Motor neuron (in vitro differentiated cells): ENCODE measurements around the gene CHRNA1. TPM values are rescaled to one million over a fixed set of nuclear protein-coding genes. Genes with fewer than 3 reads are reported as not detected.
A peak's percentile ranks its signal among the peaks of the same experiment; 100 is the strongest.

Source experiments
- ATAC-seq, 8 experiments: fragments of 200-7000 bp; cut with Tn5 transposase; replicated peaks in 6 of 8; 2 replicates each; pipeline ENCODE4 v1.8.0; 2021; ENCODE audit warnings: mild to moderate bottlenecking in 8 of 8, moderate library complexity in 8 of 8
- H3K27ac ChIP-seq, 2 donors: fragments of 250-450 bp; sonication (Bioruptor Pico); 2 replicates each; pipeline ENCODE4 v1.9.0; 2021; ENCODE audit warnings: antibody characterized with exemption in 2 of 2, mild to moderate bottlenecking in 2 of 2, moderate library complexity in 1 of 2
- H3K4me1 ChIP-seq, 2 donors: fragments of 250-450 bp; sonication (Bioruptor Pico); replicated peaks in 1 of 2; 2 replicates each; pipeline ENCODE4 v1.6.1; 2021; ENCODE audit warnings: antibody characterized with exemption in 2 of 2, mild to moderate bottlenecking in 2 of 2, moderate library complexity in 1 of 2
- H3K4me3 ChIP-seq, 5 donors: fragments of 250-450 bp; sonication (Bioruptor Pico); 2 replicates each; pipeline ENCODE4 v1.9.0; 2021; ENCODE audit warnings: antibody characterized with exemption in 5 of 5, mild to moderate bottlenecking in 5 of 5, moderate library complexity in 4 of 5
- WGBS, 10 experiments: fragments of 450-650 bp; shearing (Covaris generic); methylation state at CpG; one replicate each; pipeline ENCODE4 v1.0.0; 2022; 5-methylcytosine and 5-hydroxymethylcytosine counted together
- in situ Hi-C, 9 experiments: fragments of 400-800 bp; cut with MboI; loops; one replicate each; pipeline ENCODE4 v1.15.0; 2021; ENCODE audit warnings: low sequenced_read_pairs in 9 of 9, low pct_unique_long_range_greater_than_20kb in 2 of 9; ENCODE audit not compliant: unreplicated experiment in 9 of 9
- total RNA-seq, 8 experiments: library from RNA; unstranded; fragments of 300-600 nt; gene quantifications; 2 replicates each; pipeline versions ENCODE4 v1.2.3 to v1.2.4, GENCODE V29; 2022

Gene CHRNA1
- total RNA-seq, 8 experiments from 2014 or later = 0.33 to 2.9 (median 0.87) TPM; not detected in 2

DNA sequence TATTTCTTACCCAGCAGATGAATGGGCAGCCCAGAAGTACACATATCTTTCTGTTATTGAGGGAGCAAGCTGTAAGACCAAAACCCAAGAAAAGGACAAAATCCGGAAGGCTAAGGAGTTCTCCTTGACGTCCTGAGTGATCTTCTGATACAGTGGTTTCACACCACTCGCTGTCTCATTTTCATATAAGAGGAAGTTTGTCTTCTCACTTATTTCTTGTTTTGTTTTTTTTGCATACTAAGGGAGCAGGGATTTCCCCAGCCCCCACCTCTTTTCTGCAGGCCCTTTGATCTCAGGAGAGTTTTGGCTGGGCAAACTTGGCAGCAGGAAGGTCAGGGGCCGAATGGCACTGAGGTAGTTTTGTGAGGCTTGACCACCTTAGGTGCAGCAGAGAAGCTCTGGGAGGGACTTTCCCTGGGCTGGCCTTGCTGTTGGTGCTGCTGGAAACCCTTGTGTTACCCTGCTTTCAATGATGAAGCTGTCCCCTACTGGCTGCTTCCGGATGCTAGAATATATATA is 13.3 kb downstream of the CHRNA1 start:
- in situ Hi-C loops = loop anchor here in 6 of 9 experiments (10.0 to 25.0 kb wide), 2 partner anchors 234 to 236 kb away; no protein-coding TSS in a partner anchor
- no peak overlapping the region for H3K4me3 ChIP-seq
- no peak for ATAC-seq
- peaks cover 2% of the 10 kb centered on the region in 2 donors for H3K4me1 ChIP-seq
- H3K27ac ChIP-seq = no peak overlapping the region
- 41 to 100% (median 87%) methylated on average over 1 to 5 of the region's 5 CpGs for WGBS, 10 experiments

DNA sequence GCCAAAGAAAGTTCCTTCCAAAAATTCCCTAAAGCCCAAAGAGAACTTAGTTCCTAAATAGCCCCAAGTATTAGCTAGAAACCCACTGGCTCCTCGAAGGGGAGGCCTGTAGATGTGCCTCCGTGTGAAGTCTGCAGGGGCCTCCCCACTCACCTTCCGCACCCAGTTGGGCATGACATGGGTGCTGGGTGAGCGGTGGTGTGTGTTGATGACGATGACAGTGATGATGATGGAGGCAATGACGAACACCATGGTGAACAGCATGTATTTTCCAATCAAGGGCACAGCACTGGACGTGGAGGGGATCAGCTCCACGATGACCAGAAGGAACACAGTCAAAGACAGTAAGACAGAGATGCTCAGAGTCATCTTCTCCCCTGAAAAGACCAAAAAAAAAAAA is 14.5 kb downstream of the CHRNA1 start:
- no peak for ATAC-seq
- peaks cover 2% of the 10 kb centered on the region in 2 donors for H3K4me1 ChIP-seq
- no peak overlapping the region for H3K4me3 ChIP-seq
- 40 to 100% (median 90%) methylated on average over 1 to 7 of the region's 8 CpGs; no CpG with 5 or more reads in 5 of the 10 experiments for WGBS, 10 experiments
- H3K27ac ChIP-seq = no peak overlapping the region
- in situ Hi-C loops = loop anchor here in 7 of 9 experiments (10.0 to 25.0 kb wide), 3 partner anchors 235 to 1338 kb away; partner anchors contain the start of genes EVX2 (in 1 of the 7), HOXD12 (in 1 of the 7) and HOXD13 (in 1 of the 7)

DNA sequence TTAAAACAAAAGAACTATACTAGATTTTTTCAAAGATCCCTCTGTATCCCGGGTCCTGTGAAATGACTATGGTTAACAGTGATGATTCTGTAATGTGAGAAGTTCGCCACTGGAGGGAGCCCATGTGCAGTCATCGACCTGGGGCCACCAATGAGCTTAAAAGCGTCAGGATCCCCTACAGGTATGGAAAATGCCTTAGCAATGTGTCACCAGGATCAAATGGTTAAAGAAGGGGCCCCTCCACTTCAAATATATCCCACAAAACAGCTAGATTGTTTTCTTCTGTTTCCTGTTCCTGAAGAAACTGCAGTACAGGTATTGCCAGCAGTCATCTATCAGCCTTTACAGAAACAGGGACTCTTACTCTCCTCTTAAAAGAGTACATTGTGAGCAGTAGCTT is 15.3 kb downstream of the CHRNA1 start:
- Histone ChIP-seq H3K4me1 (peaks cover 0 to 2% of the 10 kb centered on the region in 2 donors), H3K27ac (no peak overlapping the region), H3K4me3 (no peak overlapping the region)
- in situ Hi-C loops = loop anchor here in 1 of 9 experiments (25.0 kb wide), 1 partner anchor 1338 kb away; the partner anchor contains the start of genes EVX2, HOXD12 and HOXD13
- 0 to 17% (median 0%) methylated on average over 1 to 4 of the region's 4 CpGs; no CpG with 5 or more reads in 2 of the 10 experiments for WGBS, 10 experiments
- ATAC-seq = peak; percentile 67 to 96 (median 80)

DNA sequence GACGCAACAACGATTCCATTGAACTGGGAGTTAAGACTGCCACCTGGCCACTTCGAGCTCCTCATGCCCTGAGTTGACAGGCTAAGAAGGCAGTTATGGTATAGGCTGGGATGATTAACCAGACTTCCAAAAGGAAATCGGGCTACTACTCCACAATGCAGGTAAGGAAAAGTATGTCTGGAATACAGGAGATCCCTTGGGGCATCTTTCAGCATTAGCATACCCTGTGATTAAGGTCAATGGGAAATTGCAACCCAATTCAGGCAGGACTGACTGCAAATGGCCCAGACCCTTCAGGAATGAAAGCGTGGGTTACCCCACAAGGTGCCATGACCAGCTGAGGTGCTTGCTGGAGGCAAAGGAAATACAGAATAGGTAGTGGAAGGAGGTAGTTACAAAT is 19.1 kb downstream of the CHRNA1 start:
- Histone ChIP-seq H3K4me3 (no peak overlapping the region), H3K27ac (no peak overlapping the region), H3K4me1 (peaks cover 0 to 2% of the 10 kb centered on the region in 2 donors)
- no peak for ATAC-seq
- in situ Hi-C loops = loop anchor here in 1 of 9 experiments (25.0 kb wide), 1 partner anchor 1342 kb away; the partner anchor contains the start of genes EVX2, HOXD12 and HOXD13
- 42 to 100% (median 73%) methylated on average over 1 to 4 of the region's 5 CpGs; no CpG with 5 or more reads in 3 of the 10 experiments for WGBS, 10 experiments

DNA sequence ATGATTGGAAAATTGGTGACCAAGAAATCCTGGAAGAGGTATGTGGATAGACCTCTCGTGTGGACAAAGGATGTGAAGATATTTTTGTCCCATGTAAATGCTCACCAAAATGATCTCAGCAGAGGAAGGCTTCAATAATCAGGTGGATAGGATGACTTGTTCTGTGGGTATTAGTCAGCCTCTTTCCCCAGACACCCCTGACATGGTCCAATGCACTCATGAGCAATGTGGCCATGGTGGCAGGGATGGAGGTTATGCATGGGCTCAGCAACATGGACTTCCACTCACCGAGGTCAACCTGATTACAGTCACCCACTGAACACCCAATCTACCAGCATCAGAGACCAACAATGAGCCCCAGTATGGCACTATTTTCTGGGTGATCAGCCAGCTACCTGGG is 20.2 kb downstream of the CHRNA1 start:
- 17 to 100% (median 60%) methylated on average over 1 of the region's 2 CpGs; no CpG with 5 or more reads in 5 of the 10 experiments for WGBS, 10 experiments
- Histone ChIP-seq H3K27ac (no peak overlapping the region), H3K4me1 (peaks cover 0 to 2% of the 10 kb centered on the region in 2 donors), H3K4me3 (no peak overlapping the region)
- in situ Hi-C loops = loop anchor here in 1 of 9 experiments (25.0 kb wide), 1 partner anchor 1343 kb away; the partner anchor contains the start of genes EVX2, HOXD12 and HOXD13
- ATAC-seq = no peak

DNA sequence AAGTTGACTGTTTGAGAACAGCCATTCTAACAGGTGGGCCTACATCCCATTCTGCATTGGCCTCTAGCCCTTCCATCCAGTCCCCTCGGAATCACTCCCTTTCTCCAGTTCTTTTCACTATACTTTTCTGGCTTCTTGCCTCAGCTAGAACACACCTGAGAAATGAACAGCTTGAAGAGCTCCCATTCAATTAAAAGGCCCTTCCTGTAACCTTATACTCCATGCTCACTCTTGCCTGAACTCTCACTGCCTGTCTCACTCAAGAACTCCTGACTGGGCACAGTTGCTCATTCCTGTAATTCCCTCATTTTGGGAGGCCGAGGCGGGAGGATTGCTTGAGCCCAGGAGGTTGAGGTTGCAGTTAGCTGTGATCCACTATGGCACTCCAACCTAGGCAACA is 23.6 kb downstream of the CHRNA1 start:
- 73 to 100% (median 94%) methylated on average over 1 to 3 of the region's 3 CpGs; no CpG with 5 or more reads in 4 of the 10 experiments for WGBS, 10 experiments
- Histone ChIP-seq H3K4me3 (no peak overlapping the region), H3K4me1 (no peaks in the 10 kb centered on the region), H3K27ac (no peak overlapping the region)
- in situ Hi-C loops = loop anchor here in 1 of 9 experiments (25.0 kb wide), 1 partner anchor 1347 kb away; the partner anchor contains the start of genes EVX2, HOXD12 and HOXD13
- ATAC-seq = no peak

DNA sequence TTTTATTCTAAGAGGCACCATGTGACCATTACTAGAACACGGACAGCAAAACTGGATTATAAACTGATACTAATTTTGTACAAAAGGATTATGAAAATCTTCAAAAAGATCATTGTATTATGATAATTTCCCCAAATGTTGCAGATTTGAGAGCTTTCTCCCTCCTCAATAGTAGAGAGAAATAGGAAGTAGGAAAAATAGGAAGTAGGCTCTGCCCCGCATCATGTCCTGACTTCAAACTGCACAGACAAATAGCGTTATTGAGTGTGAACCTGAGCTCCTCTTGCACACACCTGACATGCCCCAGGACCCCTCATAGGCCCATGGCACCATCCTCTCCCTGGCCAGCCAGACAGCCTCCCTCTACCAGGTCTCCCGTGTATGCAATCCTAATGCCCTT is 25.4 kb downstream of the CHRNA1 start:
- 69 to 100% (median 87%) methylated on average over 1 to 3 of the region's 4 CpGs for WGBS, 10 experiments

DNA sequence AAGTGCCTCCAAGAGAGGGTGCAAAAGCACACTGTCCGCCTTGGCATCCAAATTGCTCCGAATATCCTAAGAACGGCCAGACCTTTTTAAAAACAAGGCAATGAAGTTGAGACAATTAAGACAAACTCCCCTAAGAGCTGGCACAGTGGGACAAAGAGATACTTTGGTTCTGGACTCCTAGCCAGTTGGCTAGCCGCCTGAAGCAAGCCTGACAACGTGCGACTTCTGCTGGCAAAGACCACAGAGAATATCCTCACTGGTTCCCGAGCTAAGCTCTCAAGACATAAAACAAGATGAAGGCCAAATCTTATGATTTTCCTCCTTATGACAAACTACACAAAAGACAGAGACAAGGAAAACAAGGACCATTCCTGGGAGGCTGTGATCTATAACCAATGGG is 32.7 kb downstream of the CHRNA1 start:
- WGBS, 10 experiments = 74 to 100% (median 91%) methylated on average over 1 to 7 of the region's 7 CpGs

More for the DNA sequence above, 25.4 kb downstream of the CHRNA1 start:
- in situ Hi-C loops = loop anchor here in 1 of 9 experiments (25.0 kb wide), 1 partner anchor 1348 kb away; the partner anchor contains the start of genes EVX2, HOXD12 and HOXD13
- ATAC-seq = no peak
- no peaks in the 10 kb centered on the region for H3K4me1 ChIP-seq
- no peak overlapping the region for H3K27ac ChIP-seq
- no peak overlapping the region for H3K4me3 ChIP-seq

DNA sequence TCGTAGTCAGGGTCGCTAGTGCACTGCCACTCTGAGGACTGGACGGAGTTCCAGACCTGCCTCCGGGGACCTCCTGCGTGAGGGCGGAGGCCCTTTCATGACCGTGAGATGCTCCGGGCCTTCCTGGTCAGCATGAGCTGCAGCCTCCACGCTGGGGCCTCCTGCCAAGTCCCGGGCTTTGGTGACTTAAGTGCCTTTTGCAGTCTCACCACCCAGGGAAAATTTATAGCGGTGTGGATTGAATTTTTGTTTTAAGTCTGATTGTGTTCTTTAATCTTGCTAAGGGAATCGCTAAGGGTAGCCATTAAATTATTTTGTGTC is 33.6 kb downstream of the CHRNA1 start:
- no peak overlapping the region for H3K4me3 ChIP-seq
- in situ Hi-C loops = loop anchor here in 1 of 9 experiments (25.0 kb wide), 1 partner anchor 1357 kb away; the partner anchor contains the start of genes EVX2, HOXD12 and HOXD13
- H3K27ac ChIP-seq = no peak overlapping the region
- no peaks in the 10 kb centered on the region for H3K4me1 ChIP-seq
- no peak for ATAC-seq
- 33 to 100% (median 89%) methylated on average over 1 to 11 of the region's 12 CpGs; no CpG with 5 or more reads in 3 of the 10 experiments for WGBS, 10 experiments

More for the DNA sequence above, 32.7 kb downstream of the CHRNA1 start:
- no peak overlapping the region for H3K27ac ChIP-seq
- ATAC-seq = no peak
- in situ Hi-C loops = loop anchor here in 1 of 9 experiments (25.0 kb wide), 1 partner anchor 1356 kb away; the partner anchor contains the start of genes EVX2, HOXD12 and HOXD13
- no peaks in the 10 kb centered on the region for H3K4me1 ChIP-seq
- H3K4me3 ChIP-seq = no peak overlapping the region

DNA sequence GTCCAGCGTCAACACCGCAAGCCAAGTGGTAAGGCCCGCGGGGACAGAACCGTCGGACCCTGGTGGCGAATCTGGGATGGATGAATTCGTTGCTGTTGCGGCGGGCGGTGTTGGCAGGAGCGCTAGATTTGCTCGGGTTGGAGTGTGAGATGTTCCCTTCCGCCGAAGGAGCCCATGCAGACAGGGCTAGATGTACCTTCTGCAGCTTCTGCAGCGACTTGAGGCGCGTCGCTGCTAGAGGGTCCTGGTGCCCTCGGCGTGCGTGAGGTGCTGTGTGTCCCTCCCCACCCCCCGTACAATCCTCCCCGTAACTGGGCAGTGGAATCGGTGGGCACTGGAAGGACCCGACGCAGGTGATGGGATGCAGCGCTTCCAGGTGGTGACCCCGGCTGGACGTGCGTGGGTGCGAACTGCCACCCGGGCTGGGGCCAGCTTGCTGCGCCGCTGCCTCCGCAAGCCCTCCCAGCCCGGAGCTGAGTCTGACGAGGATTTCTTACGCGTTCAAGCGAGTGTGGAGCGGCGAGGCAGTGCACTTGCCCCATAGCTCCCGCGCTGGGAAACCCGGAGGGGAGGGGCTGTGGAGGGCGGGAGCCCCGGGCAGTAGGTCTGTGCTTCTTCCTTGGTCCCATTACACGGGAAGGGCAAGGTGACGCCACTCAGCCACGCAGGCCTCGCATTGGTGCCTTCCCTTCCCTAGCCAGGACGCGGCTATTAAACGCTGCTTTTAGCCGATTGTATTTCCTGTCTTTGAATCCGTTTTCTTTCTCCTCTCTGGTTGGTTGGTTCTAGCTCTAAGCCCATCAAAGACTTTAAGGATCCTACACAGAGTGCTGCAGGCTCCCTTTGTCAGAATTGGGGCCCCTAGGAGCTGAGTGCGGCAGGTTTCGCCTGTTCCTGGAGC is 34.2 kb downstream of the CHRNA1 start:
- in situ Hi-C loops = loop anchor here in 1 of 9 experiments (25.0 kb wide), 1 partner anchor 1357 kb away; the partner anchor contains the start of genes EVX2, HOXD12 and HOXD13
- no peaks in the 10 kb centered on the region for H3K4me1 ChIP-seq
- no peak overlapping the region for H3K27ac ChIP-seq
- WGBS, 10 experiments = 0 to 58% (median 25%) methylated on average over 2 to 17 of the region's 59 CpGs; no CpG with 5 or more reads in 4 of the 10 experiments
- peak; percentile 52 to 85 (median 68) for ATAC-seq
- peak overlapping the region; percentile 15 to 29 (median 19) for H3K4me3 ChIP-seq

DNA sequence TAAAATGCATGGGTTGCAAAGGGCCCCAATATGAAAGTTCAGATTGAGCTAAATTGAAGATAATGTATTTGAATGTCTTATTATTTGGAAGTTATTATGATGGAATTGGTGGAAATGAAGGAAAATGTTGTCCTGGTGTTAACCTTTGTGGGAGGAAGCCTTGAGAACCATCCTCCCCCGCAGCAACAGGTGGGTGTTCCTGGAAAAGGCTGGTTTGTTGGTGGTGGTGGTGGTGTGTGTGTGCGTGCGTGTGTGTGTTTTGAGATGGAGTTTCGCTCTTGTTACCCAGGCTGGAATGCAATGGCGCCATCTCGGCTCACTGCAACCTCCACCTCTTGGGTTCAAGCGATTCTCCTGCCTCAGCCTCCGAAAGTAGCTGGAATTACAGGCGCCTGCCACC is 36.2 kb downstream of the CHRNA1 start:
- in situ Hi-C loops = loop anchor here in 1 of 9 experiments (25.0 kb wide), 1 partner anchor 1359 kb away; the partner anchor contains the start of genes EVX2, HOXD12 and HOXD13
- H3K27ac ChIP-seq = no peak overlapping the region
- no peak overlapping the region for H3K4me3 ChIP-seq
- 71 to 100% (median 93%) methylated on average over 1 to 6 of the region's 9 CpGs; no CpG with 5 or more reads in 3 of the 10 experiments for WGBS, 10 experiments
- no peaks in the 10 kb centered on the region for H3K4me1 ChIP-seq
- ATAC-seq = no peak

DNA sequence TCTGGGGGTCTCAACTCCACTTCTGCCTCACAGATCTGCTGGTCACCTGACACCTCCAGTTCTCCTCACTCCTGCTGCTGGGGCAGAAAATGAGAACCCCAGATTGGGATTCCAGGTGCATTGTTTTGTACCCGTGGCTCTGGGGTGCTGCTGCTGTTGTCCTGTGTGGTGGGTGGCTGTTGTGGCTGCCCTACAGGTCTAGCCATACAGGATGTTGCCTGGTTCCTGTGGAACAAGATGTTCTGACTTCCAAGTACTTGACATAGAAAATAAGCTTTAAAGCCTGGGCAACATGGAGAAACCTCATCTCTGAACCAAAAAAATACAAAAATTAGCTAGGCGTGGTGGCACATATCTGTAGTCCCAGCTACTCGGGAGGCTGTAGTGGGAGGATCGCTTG is 38.1 kb downstream of the CHRNA1 start:
- H3K4me1 ChIP-seq = no peaks in the 10 kb centered on the region
- in situ Hi-C loops = loop anchor here in 1 of 9 experiments (25.0 kb wide), 1 partner anchor 1361 kb away; the partner anchor contains the start of genes EVX2, HOXD12 and HOXD13
- peak in 1 of 8 experiments; percentile 30 for ATAC-seq
- 0 to 86% (median 61%) methylated on average over 1 to 3 of the region's 4 CpGs; no CpG with 5 or more reads in 6 of the 10 experiments for WGBS, 10 experiments
- no peak overlapping the region for H3K27ac ChIP-seq
- H3K4me3 ChIP-seq = no peak overlapping the region
